GM21825 (cell line): ENCODE measurements around the gene SUV39H1.
"Not testable (repeated sequence)": the region's sequence is repeated elsewhere in the genome, so short reads cannot be mapped to it uniquely, and the experiment has no call there.

Source experiments
- ATAC-seq: cut with Tn5 transposase; IDR thresholded peaks from one replicate; pipeline ENCODE4 v1.9.1; 2021; ENCODE audit warnings: mild to moderate bottlenecking, moderate library complexity; ENCODE audit not compliant: unreplicated experiment

Gene SUV39H1, protein sequence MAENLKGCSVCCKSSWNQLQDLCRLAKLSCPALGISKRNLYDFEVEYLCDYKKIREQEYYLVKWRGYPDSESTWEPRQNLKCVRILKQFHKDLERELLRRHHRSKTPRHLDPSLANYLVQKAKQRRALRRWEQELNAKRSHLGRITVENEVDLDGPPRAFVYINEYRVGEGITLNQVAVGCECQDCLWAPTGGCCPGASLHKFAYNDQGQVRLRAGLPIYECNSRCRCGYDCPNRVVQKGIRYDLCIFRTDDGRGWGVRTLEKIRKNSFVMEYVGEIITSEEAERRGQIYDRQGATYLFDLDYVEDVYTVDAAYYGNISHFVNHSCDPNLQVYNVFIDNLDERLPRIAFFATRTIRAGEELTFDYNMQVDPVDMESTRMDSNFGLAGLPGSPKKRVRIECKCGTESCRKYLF

DNA sequence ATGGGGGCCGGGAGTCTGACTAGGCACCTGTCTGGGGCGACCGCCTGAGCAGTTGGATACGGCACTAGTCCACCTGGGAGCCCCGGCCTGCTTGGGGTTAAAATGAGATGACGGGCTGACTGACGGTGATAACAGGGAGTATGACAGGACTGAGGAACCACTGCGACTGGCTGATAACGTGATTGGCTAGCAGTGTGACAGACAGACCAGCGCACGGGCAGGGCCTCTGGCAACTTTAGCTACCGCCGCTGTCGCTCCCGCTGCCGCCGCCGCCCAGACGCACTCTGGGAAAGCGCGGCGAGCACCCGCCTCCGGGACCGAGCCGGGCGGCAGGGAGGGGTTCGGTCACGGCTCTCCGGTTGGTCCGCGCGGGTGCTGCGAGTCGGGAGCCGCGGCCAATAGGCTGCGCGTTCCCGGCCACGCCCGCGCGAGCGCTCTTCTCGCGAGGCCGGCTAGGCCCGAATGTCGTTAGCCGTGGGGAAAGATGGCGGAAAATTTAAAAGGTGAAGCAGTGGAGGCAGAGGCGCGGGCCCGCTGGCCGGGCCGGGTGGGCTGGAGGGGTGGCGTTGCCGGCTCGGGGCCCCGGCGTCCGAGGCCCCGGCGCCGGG, at the start of gene SUV39H1:
TSS of gene SUV39H1 (plus strand) at position 434 of the 608 bp plus-strand sequence. CDS start at position 485, 51 bp downstream.
- ATAC-seq = peak; percentile 87

GRCh38 chrX:48648336-48648751, 48.2 kb upstream of the SUV39H1 start:
- ATAC-seq = no peak

DNA sequence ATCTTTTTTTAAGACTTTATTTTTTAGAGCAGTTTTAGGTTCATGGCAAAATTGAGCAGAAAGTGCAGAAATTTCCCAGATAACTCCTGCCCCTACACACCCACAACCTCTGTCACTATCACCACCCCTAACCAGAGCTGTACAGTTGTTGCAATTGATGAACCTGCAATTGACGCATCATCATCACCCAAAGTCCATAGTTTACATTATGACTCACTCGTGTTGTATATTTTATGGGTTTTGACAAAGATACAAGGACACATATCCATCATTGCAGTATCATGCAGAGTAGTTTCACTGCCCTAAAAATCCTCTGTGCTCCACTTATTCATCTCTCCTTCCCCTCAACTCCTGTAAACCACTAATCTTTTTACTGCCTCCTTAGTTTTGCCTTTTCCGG, 47.4 kb upstream of the SUV39H1 start:
- ATAC-seq = no peak

GRCh38 chrX:48652055-48652579, 44.4 kb upstream of the SUV39H1 start:
- ATAC-seq = not testable (repeated sequence)

- not testable (repeated sequence) for ATAC-seq
These were observed 41.8 kb upstream of the SUV39H1 start for GRCh38 chrX:48654746-48655145.

GRCh38 chrX:48659686-48660085, 36.8 kb upstream of the SUV39H1 start:
- not testable (repeated sequence) for ATAC-seq

DNA sequence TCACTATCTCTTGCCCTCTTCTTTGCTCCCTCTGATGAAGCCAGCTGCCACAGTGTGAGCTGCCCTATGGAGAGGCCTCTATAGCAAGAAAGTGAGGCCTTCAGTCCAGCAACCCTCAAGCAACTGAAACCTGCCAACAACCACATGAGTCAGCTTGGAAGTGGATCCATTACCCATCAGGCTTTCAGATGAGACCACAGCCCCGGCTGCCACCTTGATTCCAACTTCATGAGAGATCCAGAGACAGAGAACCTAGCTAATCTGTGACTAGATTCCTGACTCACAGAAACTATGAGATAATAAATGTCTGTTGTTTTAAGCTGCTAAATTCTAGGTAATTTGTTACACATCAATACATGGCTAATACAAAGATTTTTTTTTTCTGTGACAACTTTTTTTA, 33.3 kb upstream of the SUV39H1 start:
- no peak for ATAC-seq

GRCh38 chrX:48664156-48664555, 32.4 kb upstream of the SUV39H1 start:
- ATAC-seq = no peak

DNA sequence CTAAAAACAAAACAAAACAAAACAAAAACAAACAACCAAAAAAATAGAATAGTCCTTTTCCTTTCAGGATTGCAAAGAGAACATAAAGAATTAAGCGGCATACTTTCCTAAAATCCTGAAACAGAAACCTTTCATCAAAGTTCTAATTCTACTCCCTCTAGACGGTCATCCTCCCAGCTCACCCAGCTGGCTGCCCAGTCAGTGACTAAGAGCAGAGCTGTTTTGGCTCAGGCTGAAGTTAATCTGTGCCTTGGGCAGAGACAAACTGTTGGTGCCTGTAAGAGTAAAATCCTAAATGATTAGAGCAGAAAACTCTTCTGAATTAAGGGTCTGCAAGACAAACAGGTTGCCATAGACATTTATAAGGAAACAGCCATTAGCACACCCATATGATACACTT, 30.5 kb upstream of the SUV39H1 start:
- ATAC-seq = no peak

GRCh38 chrX:48666649-48667048, 29.9 kb upstream of the SUV39H1 start:
- ATAC-seq = no peak

- ATAC-seq = no peak
These were observed 29.0 kb upstream of the SUV39H1 start for GRCh38 chrX:48667509-48667908.

GRCh38 chrX:48668187-48668586, 28.3 kb upstream of the SUV39H1 start:
- not testable (repeated sequence) for ATAC-seq

DNA sequence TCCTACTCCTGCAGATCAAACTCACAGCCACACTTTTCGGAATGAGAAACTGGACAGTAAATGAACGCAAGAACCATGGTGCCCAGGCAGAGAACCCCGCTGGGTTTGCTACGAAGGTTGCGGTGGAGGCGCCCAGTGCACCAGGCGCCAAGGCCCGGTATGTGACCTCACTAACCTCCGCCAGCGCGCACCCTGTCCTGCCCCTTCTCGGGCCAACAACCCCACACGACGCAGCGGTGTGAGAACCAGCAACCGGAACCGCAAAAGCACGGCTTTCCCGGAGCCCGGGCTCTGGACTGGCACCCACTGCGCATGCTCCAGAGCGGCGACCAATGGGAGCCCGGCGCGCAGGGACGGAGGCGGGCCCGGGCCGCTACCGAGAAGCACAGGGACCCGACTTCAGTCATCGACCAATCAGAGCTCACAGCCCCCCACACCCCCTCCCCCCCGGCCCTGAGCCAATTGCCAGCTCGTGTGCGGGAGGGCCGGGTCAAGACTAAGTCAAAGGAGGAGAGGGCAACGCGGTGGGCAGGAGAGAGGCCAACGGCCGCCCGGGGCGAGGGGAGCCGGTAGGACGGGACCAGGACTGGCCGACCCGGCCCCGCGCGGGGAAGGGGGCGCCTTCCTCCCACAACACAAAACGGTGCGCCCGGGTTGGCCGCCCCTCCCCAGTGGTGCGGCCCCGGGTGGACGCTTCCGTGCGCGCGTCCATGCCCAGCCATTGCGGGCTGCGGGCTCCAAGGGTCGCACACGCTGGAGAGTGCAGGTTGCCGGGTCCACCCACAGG, 20.2 kb upstream of the SUV39H1 start:
- peak; percentile 85 for ATAC-seq

GRCh38 chrX:48676893-48677270, 19.7 kb upstream of the SUV39H1 start:
- peak; percentile 29 for ATAC-seq

- no peak for ATAC-seq
These were observed 19.0 kb upstream of the SUV39H1 start for GRCh38 chrX:48677516-48677915.

DNA sequence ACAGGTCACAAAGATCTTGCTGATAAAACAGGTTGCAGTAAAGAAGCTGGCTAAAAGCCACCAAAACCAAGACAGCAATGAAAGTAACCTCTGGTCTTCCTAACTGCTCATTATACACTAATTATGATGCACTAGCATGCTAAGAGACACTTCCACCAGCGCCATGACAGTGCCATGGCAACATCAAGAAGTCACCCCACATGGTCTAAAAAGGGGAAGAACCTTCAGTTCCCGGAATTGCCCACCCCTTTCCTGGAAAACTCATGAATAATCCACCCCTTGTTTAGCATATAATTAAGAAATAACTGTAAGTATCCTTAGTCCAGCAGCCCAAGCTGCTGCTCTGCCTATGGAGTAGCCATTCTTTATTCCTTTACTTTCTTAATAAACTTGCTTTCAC, 16.1 kb upstream of the SUV39H1 start:
- not testable (repeated sequence) for ATAC-seq

GRCh38 chrX:48680925-48681324, 15.6 kb upstream of the SUV39H1 start:
- ATAC-seq = not testable (repeated sequence)

GRCh38 chrX:48681539-48682183, 14.9 kb upstream of the SUV39H1 start:
- no peak for ATAC-seq

DNA sequence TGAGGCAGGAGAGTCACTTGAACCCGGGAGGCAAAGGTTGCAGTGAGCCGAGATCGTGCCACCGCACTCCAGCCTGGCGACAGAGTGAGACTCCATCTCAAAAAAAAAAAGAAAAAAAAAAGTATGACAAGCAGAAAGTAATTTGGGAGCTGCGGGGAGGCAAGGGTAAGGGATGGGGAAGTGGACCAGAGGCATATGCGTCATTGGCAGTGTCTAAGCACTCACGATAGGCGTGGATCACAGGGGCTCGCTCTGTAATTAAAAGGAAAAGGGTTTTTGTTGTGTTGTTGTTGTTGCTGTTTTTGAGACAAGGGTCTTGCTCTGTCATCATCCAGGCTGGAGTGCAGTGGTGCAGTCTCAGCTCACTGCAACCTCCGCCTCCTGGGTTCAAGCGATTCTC, 13.7 kb upstream of the SUV39H1 start:
- not testable (repeated sequence) for ATAC-seq

GRCh38 chrX:48683411-48683982, 13.0 kb upstream of the SUV39H1 start, which contains the start of gene WAS:
Gene WAS (plus strand): TSS chrX:48683799. CDS start chrX:48683854, 55 bp downstream.
- peak; percentile 83 for ATAC-seq
